NCI-H345 treated with DMSO at 0.1 percent for 48 hours (cell line): ENCODE data around the gene GUK1.
A peak's percentile ranks its signal among the peaks of the same experiment; 100 is the strongest.

ENCODE experiments used
- DNase-seq: peaks from one replicate; lab custom pipeline; 2025; ENCODE audit not compliant: unreplicated experiment; lab: John Stamatoyannopoulos, UW

Gene GUK1

GRCh38 chr1:228139931-228140723 is at the start of gene GUK1:
Gene GUK1 (plus strand): TSS chr1:228140279. CDS start chr1:228140303, 24 bp downstream.
- peak; percentile 98 for DNase-seq

- no peak for DNase-seq
Observed at GRCh38 chr1:228090613-228091081, 49.4 kb upstream of the GUK1 start.

- DNase-seq, result no peak
Observed at GRCh38 chr1:228091084-228091483, 49.0 kb upstream of the GUK1 start.

GRCh38 chr1:228092342-228093049 is 47.6 kb upstream of the GUK1 start:
- DNase-seq, result no peak

- no peak for DNase-seq
Observed at GRCh38 chr1:228093050-228093906, 46.8 kb upstream of the GUK1 start.

- DNase-seq, result no peak
Observed at GRCh38 chr1:228094432-228095016, 45.6 kb upstream of the GUK1 start.

GRCh38 chr1:228095161-228095560 is 44.9 kb upstream of the GUK1 start:
- no peak for DNase-seq

- DNase-seq, result no peak
Observed at GRCh38 chr1:228095938-228096337, 44.1 kb upstream of the GUK1 start.

GRCh38 chr1:228096416-228097332 is 43.4 kb upstream of the GUK1 start:
- DNase-seq, result no peak

- DNase-seq, result no peak
Observed at GRCh38 chr1:228097333-228098081, 42.6 kb upstream of the GUK1 start.

- DNase-seq, result no peak
Observed at GRCh38 chr1:228098323-228098931, 41.7 kb upstream of the GUK1 start.

GRCh38 chr1:228099331-228099732 is 40.7 kb upstream of the GUK1 start:
- DNase-seq, result no peak

- DNase-seq, result no peak
Observed at GRCh38 chr1:228100822-228101613, 39.1 kb upstream of the GUK1 start.

- DNase-seq, result no peak
Observed at GRCh38 chr1:228101614-228101993, 38.5 kb upstream of the GUK1 start.

GRCh38 chr1:228101994-228102790 is 37.9 kb upstream of the GUK1 start:
- DNase-seq, result no peak

GRCh38 chr1:228102791-228103620 is 37.1 kb upstream of the GUK1 start, which contains the start of gene C1orf35:
Gene C1orf35 (minus strand): TSS chr1:228103325. CDS start chr1:228103227, 98 bp downstream.
- peak; percentile 93 for DNase-seq
